IPS DF 19.7 (cell line): ENCODE results near the gene RGR.

ENCODE experiments used
- DNase-seq: peaks from one replicate; pipeline ENCODE4 v3.0.0-alpha.2; 2013; ENCODE audit warnings: low read depth, low spot score

Gene RGR

GRCh38 chr10:84244651-84245270, at the start of gene RGR:
TSS of gene RGR (plus strand) at chr10:84245053. CDS start at chr10:84245091, 38 bp downstream.
- DNase-seq: no peak

GRCh38 chr10:84196083-84196482, 48.8 kb upstream of the RGR start:
- DNase-seq: no peak

GRCh38 chr10:84196941-84197340, 47.9 kb upstream of the RGR start:
- no peak for DNase-seq

- no peak for DNase-seq
These were observed 47.2 kb upstream of the RGR start for GRCh38 chr10:84197643-84198042.

- DNase-seq: no peak
These were observed 46.5 kb upstream of the RGR start for GRCh38 chr10:84198206-84198915.

GRCh38 chr10:84200537-84201243, 44.2 kb upstream of the RGR start:
- DNase-seq: no peak

GRCh38 chr10:84201244-84201606, 43.6 kb upstream of the RGR start:
- DNase-seq: no peak

- no peak for DNase-seq
These were observed 43.2 kb upstream of the RGR start for GRCh38 chr10:84201682-84202081.

GRCh38 chr10:84202349-84202748, 42.5 kb upstream of the RGR start:
- DNase-seq: no peak

GRCh38 chr10:84204122-84204521, 40.7 kb upstream of the RGR start:
- DNase-seq: no peak

- no peak for DNase-seq
These were observed 40.2 kb upstream of the RGR start for GRCh38 chr10:84204610-84205009.

GRCh38 chr10:84205049-84205852, 39.6 kb upstream of the RGR start:
- no peak for DNase-seq

GRCh38 chr10:84205853-84206525, 38.9 kb upstream of the RGR start:
- DNase-seq: no peak

- no peak for DNase-seq
These were observed 36.8 kb upstream of the RGR start for GRCh38 chr10:84208023-84208422.

- no peak for DNase-seq
These were observed 33.3 kb upstream of the RGR start for GRCh38 chr10:84211566-84211965.

- DNase-seq: no peak
These were observed 32.8 kb upstream of the RGR start for GRCh38 chr10:84212014-84212413.

GRCh38 chr10:84213076-84213475, 31.8 kb upstream of the RGR start:
- no peak for DNase-seq

GRCh38 chr10:84214046-84214572, 30.7 kb upstream of the RGR start:
- no peak for DNase-seq

GRCh38 chr10:84214612-84215235, 30.1 kb upstream of the RGR start:
- peak; percentile 38 for DNase-seq

GRCh38 chr10:84216834-84217233, 28.0 kb upstream of the RGR start:
- no peak for DNase-seq

GRCh38 chr10:84217746-84218145, 27.1 kb upstream of the RGR start:
- no peak for DNase-seq
